H9 (cell line): ENCODE results near the gene SHC1. TPM values are rescaled to one million over a fixed set of nuclear protein-coding genes. Genes with fewer than 3 reads are reported as not detected.

Experiments used
- DNase-seq: peaks from one replicate; pipeline ENCODE4 v3.0.0-alpha.2; 2017
- H2AFZ ChIP-seq: one replicate; pipeline ENCODE4 v1.6.1; 2013; ENCODE audit warnings: mild to moderate bottlenecking, low read length, control low read depth, moderate library complexity
- H2AK5ac ChIP-seq: 2 replicates; pipeline ENCODE4 v1.6.1; 2013; ENCODE audit warnings: low read length, control low read depth, mixed read lengths; ENCODE audit not compliant: insufficient read length
- H2BK120ac ChIP-seq: one replicate; pipeline ENCODE4 v1.6.1; 2013; ENCODE audit warnings: low read depth, mild to moderate bottlenecking, low read length, control low read depth, inconsistent platforms; ENCODE audit not compliant: poor library complexity, severe bottlenecking
- H2BK12ac ChIP-seq: 2 replicates; pipeline ENCODE4 v1.6.1; 2013; ENCODE audit warnings: low read length, control low read depth, mixed read lengths, low read depth; ENCODE audit not compliant: insufficient read length
- H2BK15ac ChIP-seq: 2 replicates; pipeline ENCODE4 v1.6.1; 2013; ENCODE audit warnings: low read depth, low read length, control low read depth
- H2BK20ac ChIP-seq: one replicate; pipeline ENCODE4 v1.6.1; 2013; ENCODE audit warnings: low read depth, mild to moderate bottlenecking, low read length, control low read depth, inconsistent platforms; ENCODE audit not compliant: poor library complexity, severe bottlenecking
- H2BK5ac ChIP-seq: 2 replicates; pipeline ENCODE4 v1.6.1; 2013; ENCODE audit warnings: low read length, control low read depth, mixed read lengths; ENCODE audit not compliant: insufficient read length
- H3K14ac ChIP-seq: 2 replicates; pipeline ENCODE4 v1.6.1; 2013; ENCODE audit warnings: low read length, control low read depth; ENCODE audit not compliant: insufficient read depth
- H3K18ac ChIP-seq: 2 replicates; pipeline ENCODE4 v1.6.1; 2013; ENCODE audit warnings: low read depth, mild to moderate bottlenecking, mixed read lengths, low read length, control low read depth; ENCODE audit not compliant: insufficient read length
- H3K23ac ChIP-seq: 2 replicates; pipeline ENCODE4 v1.6.1; 2013; ENCODE audit warnings: low read length, control low read depth, mixed read lengths, low read depth; ENCODE audit not compliant: insufficient read length
- H3K23me2 ChIP-seq: 2 replicates; pipeline ENCODE4 v1.6.1; 2013; ENCODE audit warnings: low read depth, mild to moderate bottlenecking, mixed read lengths, low read length, control low read depth; ENCODE audit not compliant: insufficient read length, poor library complexity, severe bottlenecking
- H3K27ac ChIP-seq: 2 replicates; pipeline ENCODE4 v1.5.1; 2013; ENCODE audit warnings: low read length, control low read depth, mixed read lengths, low read depth; ENCODE audit not compliant: insufficient read length
- H3K27me3 ChIP-seq: 2 replicates; pipeline ENCODE4 v1.6.1; 2013; ENCODE audit warnings: low read length, control low read depth, inconsistent platforms; ENCODE audit not compliant: insufficient read depth
- H3K4ac ChIP-seq: 2 replicates; pipeline ENCODE4 v1.6.1; 2013; ENCODE audit warnings: low read depth, mild to moderate bottlenecking, control low read depth, inconsistent platforms, low read length, moderate library complexity
- H3K4me1 ChIP-seq: 2 replicates; pipeline ENCODE4 v1.6.1; 2013; ENCODE audit warnings: low read length, control low read depth, inconsistent platforms; ENCODE audit not compliant: insufficient read depth
- H3K4me2 ChIP-seq: 2 replicates; pipeline ENCODE4 v1.6.1; 2013; ENCODE audit warnings: low read length, control low read depth, mixed read lengths; ENCODE audit not compliant: insufficient read length, insufficient read depth
- H3K56ac ChIP-seq: 2 replicates; pipeline ENCODE4 v1.6.1; 2013; ENCODE audit warnings: low read depth, mild to moderate bottlenecking, mixed read lengths, low read length, control low read depth; ENCODE audit not compliant: insufficient read length
- H3K79me1 ChIP-seq: 2 replicates; pipeline ENCODE4 v1.6.1; 2013; ENCODE audit warnings: low read depth, mild to moderate bottlenecking, moderate library complexity, low read length, control low read depth, inconsistent platforms; ENCODE audit not compliant: insufficient read depth, poor library complexity, severe bottlenecking
- H3K79me2 ChIP-seq: 2 replicates; pipeline ENCODE4 v1.6.1; 2013; ENCODE audit warnings: low read length, control low read depth, inconsistent platforms; ENCODE audit not compliant: insufficient read depth
- H3K9ac ChIP-seq: 2 replicates; pipeline ENCODE4 v1.6.1; 2013; ENCODE audit warnings: low read length, control low read depth, mixed read lengths; ENCODE audit not compliant: insufficient read length; ENCODE audit errors: extremely low read depth
- H3K9me3 ChIP-seq: one replicate; pipeline ENCODE4 v1.6.1; 2013; ENCODE audit warnings: low read depth, low read length, inconsistent platforms; ENCODE audit not compliant: control insufficient read depth
- H3T11ph ChIP-seq: one replicate; pipeline ENCODE4 v1.6.1; 2013; ENCODE audit warnings: mild to moderate bottlenecking, low read length, control low read depth, inconsistent platforms
- H4K20me1 ChIP-seq: one replicate; pipeline ENCODE4 v1.6.1; 2013; ENCODE audit not compliant: control insufficient read depth, insufficient read length, insufficient read depth
- H4K5ac ChIP-seq: 2 replicates; pipeline ENCODE4 v1.6.1; 2013; ENCODE audit warnings: low read depth, mild to moderate bottlenecking, mixed read lengths, low read length, control low read depth; ENCODE audit not compliant: insufficient read length
- H4K8ac ChIP-seq: replicated peaks from 2 replicates; pipeline ENCODE4 v1.6.1; 2013; ENCODE audit warnings: low read length, control low read depth, mixed read lengths, low read depth; ENCODE audit not compliant: insufficient read length
- H4K91ac ChIP-seq: 2 replicates; pipeline ENCODE4 v1.6.1; 2013; ENCODE audit warnings: low read depth, mild to moderate bottlenecking, moderate library complexity, mixed read lengths, low read length, control low read depth; ENCODE audit not compliant: insufficient read length
- H3K27ac Mint-ChIP-seq, 3 experiments: 2 replicates in 2 of 3; 3 replicates in 1 of 3; pipeline ENCODE4 v1.8.0; 2020 to 2021; ENCODE audit warnings: mixed read lengths in 3 of 3, mild to moderate bottlenecking in 1 of 3, moderate library complexity in 1 of 3
- H3K27me3 Mint-ChIP-seq: 2 replicates; pipeline ENCODE4 v1.8.0; 2021; ENCODE audit warnings: low read depth, mild to moderate bottlenecking, moderate library complexity, mixed read lengths
- H3K36me3 Mint-ChIP-seq, 3 experiments: 2 replicates in 2 of 3; 3 replicates in 1 of 3; pipeline ENCODE4 v1.8.0; 2020 to 2021; ENCODE audit warnings: low read depth in 3 of 3, mixed read lengths in 3 of 3; ENCODE audit not compliant: insufficient read depth in 1 of 3
- H3K4me1 Mint-ChIP-seq, 2 experiments: 2 replicates each; pipeline ENCODE4 v1.8.0; 2020; ENCODE audit warnings: mixed read lengths in 2 of 2
- H3K4me3 Mint-ChIP-seq, 2 experiments: 2 replicates in 1 of 2; 3 replicates in 1 of 2; pipeline ENCODE4 v1.8.0; 2020 to 2021; ENCODE audit warnings: mild to moderate bottlenecking in 2 of 2, mixed read lengths in 2 of 2, moderate library complexity in 1 of 2
- H3K9me3 Mint-ChIP-seq, 2 experiments: 2 replicates in 1 of 2; 3 replicates in 1 of 2; pipeline ENCODE4 v1.8.0; 2020; ENCODE audit warnings: mild to moderate bottlenecking in 2 of 2, mixed read lengths in 2 of 2, moderate library complexity in 1 of 2
- WGBS: extraction: QIAGEN DNeasy Blood & Tissue Kit; methylation state at CpG from one replicate; pipeline ENCODE4 v1.1.7; 2013; ENCODE audit warnings: missing lambda C conversion rate, low lambda C conversion rate, mixed read lengths; ENCODE audit not compliant: insufficient read length; ENCODE audit errors: extremely low coverage; 5-methylcytosine and 5-hydroxymethylcytosine counted together
- total RNA-seq: library from RNA; stranded (reverse); gene quantifications from 2 replicates; pipeline ENCODE4 v1.2.1, GENCODE V29; 2021
- TF ChIP-seq, protein P1 (sequence below): fragments of 200-600 bp; sonication (generic); conservative IDR thresholded peaks from 3 replicates; pipeline ENCODE4 v1.8.0; 2021; ENCODE audit warnings: antibody characterized with exemption, mild to moderate bottlenecking

The SHC1 gene
- total RNA-seq, 1 experiment from 2014 or later, result 168 TPM

DNA sequence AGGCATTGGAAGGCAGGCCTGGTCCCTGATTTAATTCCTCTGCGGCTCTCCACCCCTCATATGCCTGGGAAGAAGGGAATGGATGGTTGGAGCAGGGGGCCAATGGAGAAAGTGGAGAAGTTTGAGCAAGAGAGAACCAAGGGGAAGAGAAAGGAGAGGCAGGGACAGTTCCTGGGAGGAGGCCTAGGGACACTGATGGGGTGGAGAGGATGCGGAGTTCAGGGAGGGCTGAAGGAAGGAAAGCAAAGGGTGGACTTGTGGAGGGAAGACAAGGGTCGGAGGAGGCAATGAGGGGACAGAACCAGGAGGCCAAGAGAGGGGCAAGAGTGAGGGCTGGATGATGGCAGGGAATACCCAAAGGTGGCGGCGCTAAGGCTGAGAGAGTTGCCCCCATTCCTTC lies 39.2 kb upstream of the SHC1 start:
- no peak overlapping the region for H3K27ac ChIP-seq
- no peak overlapping the region for H2BK120ac ChIP-seq
- H3K79me1 ChIP-seq, result no peaks in the 10 kb centered on the region
- no peak overlapping the region for H2AFZ ChIP-seq
- H3K27me3 ChIP-seq, result no peaks in the 10 kb centered on the region
- H2BK12ac ChIP-seq, result no peak overlapping the region
- no peak overlapping the region for H3K4ac ChIP-seq
- no peak overlapping the region for H3K14ac ChIP-seq
- H4K20me1 ChIP-seq, result no peaks in the 10 kb centered on the region
- Mint-ChIP-seq H3K27me3 (no peaks in the 10 kb centered on the region), H3K4me3 (peak overlapping the region in 1 of 2 experiments; percentile 51; a peak in 2 of 5 replicates), H3K27ac (peak overlapping the region; percentile 26 to 52 (median 48); a peak in 4 of 7 replicates), H3K36me3 (peaks cover 4 to 16% (median 5%) of the 10 kb centered on the region in 3 experiments; a peak in 5 of 7 replicates), H3K9me3 (no peaks in the 10 kb centered on the region; a peak in 2 of 5 replicates), H3K4me1 (peaks cover 46 to 64% of the 10 kb centered on the region in 2 experiments)
- no peaks in the 10 kb centered on the region for H3K9me3 ChIP-seq
- no peak overlapping the region for H3T11ph ChIP-seq
- no peak overlapping the region for H2BK5ac ChIP-seq
- no peak overlapping the region for H3K56ac ChIP-seq
- DNase-seq, result no peak
- H3K9ac ChIP-seq, result no peak overlapping the region
- TF ChIP-seq, protein P1, sequence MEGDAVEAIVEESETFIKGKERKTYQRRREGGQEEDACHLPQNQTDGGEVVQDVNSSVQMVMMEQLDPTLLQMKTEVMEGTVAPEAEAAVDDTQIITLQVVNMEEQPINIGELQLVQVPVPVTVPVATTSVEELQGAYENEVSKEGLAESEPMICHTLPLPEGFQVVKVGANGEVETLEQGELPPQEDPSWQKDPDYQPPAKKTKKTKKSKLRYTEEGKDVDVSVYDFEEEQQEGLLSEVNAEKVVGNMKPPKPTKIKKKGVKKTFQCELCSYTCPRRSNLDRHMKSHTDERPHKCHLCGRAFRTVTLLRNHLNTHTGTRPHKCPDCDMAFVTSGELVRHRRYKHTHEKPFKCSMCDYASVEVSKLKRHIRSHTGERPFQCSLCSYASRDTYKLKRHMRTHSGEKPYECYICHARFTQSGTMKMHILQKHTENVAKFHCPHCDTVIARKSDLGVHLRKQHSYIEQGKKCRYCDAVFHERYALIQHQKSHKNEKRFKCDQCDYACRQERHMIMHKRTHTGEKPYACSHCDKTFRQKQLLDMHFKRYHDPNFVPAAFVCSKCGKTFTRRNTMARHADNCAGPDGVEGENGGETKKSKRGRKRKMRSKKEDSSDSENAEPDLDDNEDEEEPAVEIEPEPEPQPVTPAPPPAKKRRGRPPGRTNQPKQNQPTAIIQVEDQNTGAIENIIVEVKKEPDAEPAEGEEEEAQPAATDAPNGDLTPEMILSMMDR, result no peak
- no peak overlapping the region for H2BK15ac ChIP-seq
- no peak overlapping the region for H4K91ac ChIP-seq
- peaks cover 3% of the 10 kb centered on the region; the same call in 1 of the 2 replicates for H3K4me1 ChIP-seq
- no peaks in the 10 kb centered on the region for H3K23me2 ChIP-seq
- no peak overlapping the region for H4K8ac ChIP-seq
- H2BK20ac ChIP-seq, result no peak overlapping the region
- no peak overlapping the region for H3K4me2 ChIP-seq
- no peak overlapping the region for H2AK5ac ChIP-seq
- no peak overlapping the region for H3K18ac ChIP-seq
- WGBS, result no CpG with 5 or more reads among the region's 5 CpGs
- H3K79me2 ChIP-seq, result no peaks in the 10 kb centered on the region; the same call in 1 of the 2 replicates
- H3K23ac ChIP-seq, result no peak overlapping the region
- no peak overlapping the region for H4K5ac ChIP-seq
